ENCODE data around the gene CFAP46. TPM values are rescaled to one million over a fixed set of nuclear protein-coding genes. Genes with fewer than 3 reads are reported as not detected.

The CFAP46 gene
- total and polyA plus RNA-seq, 9 of the 15 experiments (the other 6 are each of a cell fraction or from before 2014, with no cell fraction given): not detected

DNA sequence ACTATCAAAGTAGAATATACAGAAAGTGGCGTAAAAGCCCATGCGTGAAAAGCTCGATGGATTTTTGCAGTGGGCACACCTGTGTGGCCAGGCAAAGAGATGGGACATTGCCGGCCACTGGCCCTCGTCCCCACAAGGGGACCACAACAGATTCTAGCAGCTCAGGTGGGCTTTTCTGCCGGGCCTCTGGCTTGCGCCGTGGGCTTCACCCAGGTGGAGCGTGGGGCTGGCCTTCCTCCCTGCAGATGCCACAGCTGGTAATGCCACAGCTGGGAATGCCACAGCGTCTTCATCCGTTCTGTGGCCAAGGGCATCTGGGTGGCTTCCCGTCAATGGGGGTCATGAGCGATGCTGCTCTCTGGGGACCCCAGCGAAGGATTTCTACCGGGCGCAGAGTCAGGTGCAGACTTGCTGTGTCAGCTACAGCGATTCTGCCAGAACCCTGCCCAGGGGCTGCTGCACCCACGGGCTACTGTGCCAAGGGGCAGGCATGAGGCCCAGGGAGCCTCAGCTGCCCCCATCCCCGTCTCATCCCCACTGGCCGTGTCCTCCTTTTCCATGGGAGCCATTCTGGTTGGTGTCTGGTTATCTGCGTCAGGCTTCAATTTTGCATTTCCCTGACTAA is 103.9 kb downstream of the CFAP46 start (continued):
- TF ChIP-seq PBX2 (CRISPR knock-in tag; IDR thresholded peaks at IDR 0.05; ENCODE audit: low read depth) (no peak), PBX2 (tag; conservative IDR thresholded peaks at IDR 0.05; ENCODE audit: low read depth) (no peak), ZNF57 (CRISPR knock-in tag; IDR thresholded peaks at IDR 0.05) (no peak), CBX2 (IDR thresholded peaks at IDR 0.05; ENCODE audit: insufficient read depth, low read length, poor library complexity, severe bottlenecking) (no peak)

- no peak for DNase-seq (ENCODE audit: extremely low read depth in 1 of 4, low spot score in 3 of 4)
- TF ChIP-seq PRPF4 (IDR thresholded peaks at IDR 0.05; ENCODE audit: insufficient read depth, low read depth, low read length, poor library complexity, severe bottlenecking) (no peak), CBFA2T2 (conservative IDR thresholded peaks at IDR 0.05) (no peak), SRSF9 (IDR thresholded peaks at IDR 0.05; ENCODE audit: borderline replicate concordance, low read depth, low read length) (no peak), FUS (optimal IDR thresholded peaks at IDR 0.05; ENCODE audit: low read depth, low read length) (no peak), TAF15 (IDR thresholded peaks at IDR 0.05; ENCODE audit: low read depth, low read length) (no peak), ZBTB26 (CRISPR knock-in tag; IDR thresholded peaks at IDR 0.05) (no peak)
- TF ChIP-seq, protein P1, sequence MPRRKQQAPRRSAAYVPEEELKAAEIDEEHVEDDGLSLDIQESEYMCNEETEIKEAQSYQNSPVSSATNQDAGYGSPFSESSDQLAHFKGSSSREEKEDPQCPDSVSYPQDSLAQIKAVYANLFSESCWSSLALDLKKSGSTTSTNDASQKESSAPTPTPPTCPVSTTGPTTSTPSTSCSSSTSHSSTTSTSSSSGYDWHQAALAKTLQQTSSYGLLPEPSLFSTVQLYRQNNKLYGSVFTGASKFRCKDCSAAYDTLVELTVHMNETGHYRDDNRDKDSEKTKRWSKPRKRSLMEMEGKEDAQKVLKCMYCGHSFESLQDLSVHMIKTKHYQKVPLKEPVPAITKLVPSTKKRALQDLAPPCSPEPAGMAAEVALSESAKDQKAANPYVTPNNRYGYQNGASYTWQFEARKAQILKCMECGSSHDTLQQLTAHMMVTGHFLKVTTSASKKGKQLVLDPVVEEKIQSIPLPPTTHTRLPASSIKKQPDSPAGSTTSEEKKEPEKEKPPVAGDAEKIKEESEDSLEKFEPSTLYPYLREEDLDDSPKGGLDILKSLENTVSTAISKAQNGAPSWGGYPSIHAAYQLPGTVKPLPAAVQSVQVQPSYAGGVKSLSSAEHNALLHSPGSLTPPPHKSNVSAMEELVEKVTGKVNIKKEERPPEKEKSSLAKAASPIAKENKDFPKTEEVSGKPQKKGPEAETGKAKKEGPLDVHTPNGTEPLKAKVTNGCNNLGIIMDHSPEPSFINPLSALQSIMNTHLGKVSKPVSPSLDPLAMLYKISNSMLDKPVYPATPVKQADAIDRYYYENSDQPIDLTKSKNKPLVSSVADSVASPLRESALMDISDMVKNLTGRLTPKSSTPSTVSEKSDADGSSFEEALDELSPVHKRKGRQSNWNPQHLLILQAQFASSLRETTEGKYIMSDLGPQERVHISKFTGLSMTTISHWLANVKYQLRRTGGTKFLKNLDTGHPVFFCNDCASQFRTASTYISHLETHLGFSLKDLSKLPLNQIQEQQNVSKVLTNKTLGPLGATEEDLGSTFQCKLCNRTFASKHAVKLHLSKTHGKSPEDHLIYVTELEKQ (CRISPR knock-in tag; IDR thresholded peaks at IDR 0.05): no peak
- TF ChIP-seq, protein P2, sequence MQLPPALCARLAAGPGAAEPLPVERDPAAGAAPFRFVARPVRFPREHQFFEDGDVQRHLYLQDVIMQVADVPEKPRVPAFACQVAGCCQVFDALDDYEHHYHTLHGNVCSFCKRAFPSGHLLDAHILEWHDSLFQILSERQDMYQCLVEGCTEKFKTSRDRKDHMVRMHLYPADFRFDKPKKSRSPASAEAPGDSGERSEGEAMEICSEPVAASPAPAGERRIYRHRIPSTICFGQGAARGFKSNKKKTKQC (CRISPR knock-in tag; IDR thresholded peaks at IDR 0.05): no peak
These were observed 104.5 kb downstream of the CFAP46 start for GRCh38 chr10:132837905-132838304.

More at GRCh38 chr10:132837905-132838304, 104.5 kb downstream of the CFAP46 start:
- Histone ChIP-seq H3K27me3 (ENCODE audit: control insufficient read depth in 2 of 2, insufficient read depth in 2 of 2, low read length in 2 of 2) (0 out of 5 replicates have a peak, but pooled peaks cover 0 to 7% of the 10 kb centered on the region in 2 experiments), H3K4me2 (ENCODE audit: insufficient read depth, low read length) (no peak overlapping the region), H3K9me1 (ENCODE audit: control insufficient read depth, insufficient read depth, low read length) (no peaks in the 10 kb centered on the region), H3K9ac (ENCODE audit: insufficient read depth in 1 of 2, low read depth in 2 of 2, low read length in 2 of 2) (no peak overlapping the region), H2AFZ (ENCODE audit: low read depth, low read length) (no peak overlapping the region), H3K27ac (ENCODE audit: extremely low read depth, low read depth, low read length) (no peak overlapping the region), H3K36me3 (ENCODE audit: control insufficient read depth, insufficient read depth, low read length) (no peaks in the 10 kb centered on the region), H4K20me1 (replicated peaks; ENCODE audit: control insufficient read depth, insufficient read depth, low read length) (no peaks in the 10 kb centered on the region), H3K4me3 (no peak overlapping the region), H3K9me3 (replicated peaks; ENCODE audit: control insufficient read depth, insufficient read depth, low read depth, low read length) (no peaks in the 10 kb centered on the region), H3K79me2 (ENCODE audit: control insufficient read depth, insufficient read depth, low read length) (no peaks in the 10 kb centered on the region), H3K4me1 (replicated peaks in 1 of 2; ENCODE audit: control insufficient read depth in 2 of 2, insufficient read depth in 2 of 2, low read length in 2 of 2) (peaks cover 0 to 7% of the 10 kb centered on the region in 2 experiments; a peak in 1 of 5 replicates)
- ATAC-seq (no peak), FAIRE-seq (no peak)
- intact Hi-C loops (cut with micrococcal nuclease): no loop called here
- ChIA-PET CTCF (ENCODE audit: low intra/inter-chr PET ratio) (no interaction called here), POLR2A (no interaction called here)
- no TSS peak for BruUV-seq (replicated peaks)
- in situ Hi-C loops (cut with MboI): no loop called here
- WGBS (ENCODE audit: insufficient coverage, low coverage, missing lambda C conversion rate): 44% methylated on average over 17 of the region's 21 CpGs
